Choroid plexus epithelial cell (primary cell): ENCODE results near the gene TSPAN32.

Experiments used
- DNase-seq: peaks from one replicate; pipeline ENCODE4 v3.0.0-alpha.2; 2010; ENCODE audit warnings: low read depth
- H3K4me3 ChIP-seq: 2 replicates; pipeline ENCODE4 v1.5.1; 2011; ENCODE audit warnings: low read depth, mild to moderate bottlenecking, control low read depth, low read length, moderate library complexity
- TF ChIP-seq, protein P1 (sequence below): conservative IDR thresholded peaks from 2 replicates; pipeline ENCODE4 v1.5.1; 2011; ENCODE audit warnings: low read depth, mild to moderate bottlenecking, control low read depth, inconsistent platforms, low read length, moderate library complexity

TSPAN32 gene

DNA sequence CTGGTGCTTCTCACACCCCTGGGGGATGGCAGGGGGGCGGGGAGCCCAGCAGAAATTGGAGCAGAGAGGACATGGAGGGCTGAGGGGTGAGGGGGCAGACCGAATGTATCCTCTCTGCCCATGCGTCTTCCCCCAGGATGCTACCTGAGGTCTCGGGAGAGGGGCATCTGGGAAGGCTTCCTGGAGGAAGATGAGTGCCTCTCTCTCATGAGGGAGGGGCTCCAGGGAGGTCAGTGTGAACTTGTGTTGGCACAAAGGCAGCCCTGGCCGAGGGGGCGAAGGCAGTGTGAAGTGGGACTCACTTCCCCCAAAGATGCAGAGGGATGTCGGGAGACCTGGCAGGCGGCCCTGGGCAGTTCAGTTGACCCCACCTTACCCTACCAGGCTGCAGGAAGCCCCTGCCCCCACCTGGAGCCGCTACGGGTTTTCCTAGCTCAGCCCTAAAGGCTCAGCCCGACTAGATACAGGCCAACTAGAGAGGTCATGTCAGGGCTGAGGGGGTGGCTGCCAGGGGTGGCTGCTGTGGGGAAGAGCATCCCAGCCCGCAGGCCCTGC lies 41.8 kb upstream of the TSPAN32 start:
- no peak for DNase-seq
- TF ChIP-seq, protein P1, sequence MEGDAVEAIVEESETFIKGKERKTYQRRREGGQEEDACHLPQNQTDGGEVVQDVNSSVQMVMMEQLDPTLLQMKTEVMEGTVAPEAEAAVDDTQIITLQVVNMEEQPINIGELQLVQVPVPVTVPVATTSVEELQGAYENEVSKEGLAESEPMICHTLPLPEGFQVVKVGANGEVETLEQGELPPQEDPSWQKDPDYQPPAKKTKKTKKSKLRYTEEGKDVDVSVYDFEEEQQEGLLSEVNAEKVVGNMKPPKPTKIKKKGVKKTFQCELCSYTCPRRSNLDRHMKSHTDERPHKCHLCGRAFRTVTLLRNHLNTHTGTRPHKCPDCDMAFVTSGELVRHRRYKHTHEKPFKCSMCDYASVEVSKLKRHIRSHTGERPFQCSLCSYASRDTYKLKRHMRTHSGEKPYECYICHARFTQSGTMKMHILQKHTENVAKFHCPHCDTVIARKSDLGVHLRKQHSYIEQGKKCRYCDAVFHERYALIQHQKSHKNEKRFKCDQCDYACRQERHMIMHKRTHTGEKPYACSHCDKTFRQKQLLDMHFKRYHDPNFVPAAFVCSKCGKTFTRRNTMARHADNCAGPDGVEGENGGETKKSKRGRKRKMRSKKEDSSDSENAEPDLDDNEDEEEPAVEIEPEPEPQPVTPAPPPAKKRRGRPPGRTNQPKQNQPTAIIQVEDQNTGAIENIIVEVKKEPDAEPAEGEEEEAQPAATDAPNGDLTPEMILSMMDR = no peak
- no peak overlapping the region for H3K4me3 ChIP-seq

DNA sequence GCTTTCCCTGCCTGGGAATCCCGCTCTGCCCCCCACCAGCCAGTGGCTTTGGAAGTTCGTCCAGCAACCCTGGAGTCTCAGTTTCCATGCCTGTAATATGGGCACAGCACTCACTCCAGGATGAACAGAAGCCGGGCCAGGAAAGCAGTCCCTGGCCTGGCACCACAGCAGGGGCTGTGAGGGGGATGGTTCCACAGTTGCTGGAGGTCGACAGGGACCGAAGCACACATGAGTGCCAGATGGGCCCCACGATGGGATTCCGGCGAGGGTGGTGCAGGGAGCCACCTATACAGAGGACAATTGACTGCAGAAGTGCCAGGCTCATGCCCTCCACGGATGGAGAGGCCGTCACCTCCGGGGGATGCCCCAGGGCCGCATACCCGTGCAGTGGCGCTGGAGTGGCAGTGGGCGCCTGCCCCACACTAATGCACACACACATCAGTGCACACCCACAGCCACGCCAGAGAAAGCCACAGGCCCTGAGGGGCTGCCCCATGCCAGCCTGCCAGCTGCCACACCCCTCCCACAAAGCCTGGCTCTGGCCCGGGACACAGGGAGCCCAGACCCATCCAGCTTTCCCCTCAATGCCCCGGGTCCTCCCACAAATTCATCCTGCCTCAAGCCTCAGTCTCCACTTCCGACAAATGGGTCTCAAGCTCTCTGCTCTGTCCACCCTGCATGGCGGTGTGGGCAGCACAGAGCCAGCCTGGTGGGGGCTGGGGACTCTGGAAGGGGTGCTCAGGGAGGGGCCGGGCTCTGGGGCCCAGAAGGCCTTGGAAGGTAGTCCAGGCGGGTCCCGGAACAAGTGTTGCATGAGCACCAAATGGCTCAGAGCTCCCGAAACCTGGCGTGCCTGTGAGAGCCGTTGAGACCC lies 41.1 kb upstream of the TSPAN32 start:
- no peak overlapping the region for H3K4me3 ChIP-seq
- TF ChIP-seq, protein P1 = no peak
- no peak for DNase-seq

DNA sequence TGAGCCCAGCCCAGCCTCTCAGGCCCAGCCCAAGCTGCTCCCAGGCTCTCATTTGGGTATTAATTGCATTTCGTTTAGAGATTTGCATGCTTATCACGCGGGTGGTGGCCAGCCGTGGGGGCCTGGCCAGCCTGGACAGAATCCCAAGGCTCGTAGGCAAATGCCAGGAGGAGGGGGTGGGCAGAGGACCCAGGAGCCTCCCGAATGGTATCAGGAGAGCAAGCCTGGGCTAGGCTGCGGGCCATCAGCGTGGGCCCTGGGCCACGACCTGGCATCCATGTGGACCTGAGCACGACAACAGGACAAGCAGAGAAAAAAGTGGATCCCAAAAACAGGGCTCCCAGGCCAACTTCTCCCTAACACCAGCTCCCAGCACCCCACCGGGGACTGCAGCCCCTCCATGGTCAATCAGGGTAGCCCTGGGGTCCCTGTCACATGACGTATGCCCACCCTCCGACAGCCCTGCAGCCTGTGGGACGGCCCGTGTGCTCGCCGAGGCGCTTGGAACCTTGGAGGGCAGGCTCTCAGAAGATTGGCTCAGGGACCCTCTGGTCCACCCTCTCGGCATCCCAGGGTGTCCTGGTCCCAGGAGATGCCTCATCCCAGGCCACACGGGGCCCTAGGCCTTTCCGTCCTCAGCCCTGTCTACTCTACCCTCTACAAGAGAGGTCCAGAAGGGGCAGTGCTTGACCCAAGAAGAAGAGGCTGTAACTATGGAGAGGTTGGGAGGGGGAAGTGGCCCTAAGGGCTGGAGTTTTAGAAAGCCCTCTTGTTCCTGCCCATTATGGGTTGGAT lies 40.2 kb upstream of the TSPAN32 start:
- TF ChIP-seq, protein P1 = no peak
- DNase-seq = no peak
- no peak overlapping the region for H3K4me3 ChIP-seq

DNA sequence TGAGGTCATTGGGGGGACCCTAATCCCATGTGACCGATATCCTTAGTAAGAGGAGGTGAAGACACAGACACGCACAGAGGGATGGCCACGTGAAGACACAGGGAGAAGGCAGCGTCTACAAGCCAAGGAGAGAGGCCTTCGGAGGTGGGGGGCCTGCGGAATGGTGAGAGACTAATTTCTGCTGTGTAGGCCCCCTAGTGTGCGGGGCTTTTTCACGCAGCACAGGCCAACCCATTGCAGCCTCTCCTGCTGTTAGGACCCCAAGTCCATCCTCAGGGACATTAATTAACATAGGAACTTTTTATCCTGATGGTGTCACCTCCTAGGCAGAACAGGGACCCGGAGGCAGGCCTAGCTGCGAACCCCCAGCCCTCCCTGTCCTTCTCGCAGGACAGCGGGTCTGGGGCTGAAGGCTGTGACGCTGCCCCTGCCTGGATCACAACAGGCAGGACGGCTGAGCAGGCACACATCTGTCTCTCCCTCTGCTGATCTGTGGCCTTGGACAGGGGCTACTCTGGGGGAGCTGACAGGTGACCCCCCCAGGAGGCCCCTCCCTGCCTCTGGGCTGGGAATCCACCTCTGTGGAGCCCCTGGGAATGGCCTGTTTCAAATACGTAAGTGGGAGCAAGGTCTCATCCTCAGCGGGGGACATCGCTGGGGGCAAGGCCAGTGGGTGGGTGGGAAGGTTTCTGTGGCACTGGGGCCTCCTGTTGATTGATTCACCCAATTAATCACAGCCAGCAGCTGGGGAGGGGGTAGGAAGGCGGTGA lies 39.3 kb upstream of the TSPAN32 start:
- no peak for DNase-seq
- TF ChIP-seq, protein P1 = no peak
- no peak overlapping the region for H3K4me3 ChIP-seq

DNA sequence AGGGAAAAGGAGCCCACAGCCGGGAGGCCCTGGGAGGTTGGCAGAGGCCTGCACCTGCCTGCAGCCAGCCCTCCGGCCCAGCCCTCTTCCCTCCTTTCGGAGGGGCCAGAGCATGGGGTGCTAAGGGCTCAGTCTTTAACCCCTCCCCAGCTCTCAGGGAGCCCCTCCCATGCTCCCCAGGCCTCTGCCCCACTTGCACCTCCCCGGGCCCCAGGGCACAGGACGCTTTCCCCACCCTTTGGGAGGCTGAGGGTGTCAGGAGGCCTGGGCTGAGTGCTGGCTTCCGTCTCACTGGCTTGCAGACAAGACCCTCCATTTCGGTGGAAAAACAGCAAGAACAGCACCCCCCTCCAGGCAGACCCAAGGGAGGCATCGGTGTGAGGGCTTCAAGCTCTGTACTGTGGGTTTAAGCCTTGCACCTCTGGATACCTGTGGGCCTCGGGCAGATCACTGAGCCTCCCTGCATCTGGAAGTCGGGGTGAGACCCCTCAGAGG lies 38.7 kb upstream of the TSPAN32 start:
- TF ChIP-seq, protein P1 = no peak
- no peak overlapping the region for H3K4me3 ChIP-seq
- DNase-seq = no peak

DNA sequence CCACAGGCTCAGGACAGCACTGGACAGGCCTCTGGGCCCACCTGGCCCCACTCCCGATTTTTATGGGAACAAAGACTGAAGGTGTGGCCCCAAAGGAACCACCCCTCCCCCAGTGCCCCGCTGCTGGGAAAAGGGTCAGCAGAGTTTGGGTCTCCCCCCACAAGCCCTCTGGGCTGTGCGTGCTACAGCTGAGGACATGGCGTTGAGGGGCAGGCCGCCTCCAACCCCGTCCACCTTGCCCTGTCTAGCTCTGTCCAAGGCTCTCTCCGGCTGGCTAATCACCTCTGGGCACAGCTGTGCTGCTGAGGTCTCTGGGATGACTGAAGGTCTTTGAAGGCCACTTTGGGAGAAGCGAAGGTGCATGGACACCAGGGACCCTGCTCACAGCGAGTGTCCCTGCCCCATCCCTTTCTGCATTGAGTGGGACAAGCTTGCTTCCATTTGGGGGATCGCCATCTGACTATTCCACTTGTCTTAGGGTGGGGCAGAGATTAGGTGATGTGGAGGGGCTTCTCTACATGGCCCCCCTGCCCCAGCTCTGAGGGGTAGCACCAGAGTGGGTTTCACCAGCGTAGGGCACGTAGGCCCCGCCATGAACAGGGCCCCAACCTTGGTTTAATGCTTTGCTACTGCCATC lies 38.0 kb upstream of the TSPAN32 start:
- H3K4me3 ChIP-seq = no peak overlapping the region
- no peak for DNase-seq
- TF ChIP-seq, protein P1 = no peak
